ENCODE data around the gene ABHD8.

The ABHD8 gene

GRCh38 chr19:17255150-17255621, 48.0 kb downstream of the ABHD8 start:
- H3K9me3 ChIP-seq (ENCODE audit: insufficient read depth, low read depth, low read length) = no peaks in the 10 kb centered on the region
- no peak overlapping the region for H3K4me3 ChIP-seq (ENCODE audit: low read length)
- H3K27ac ChIP-seq (ENCODE audit: low read length) = no peak overlapping the region
- peaks cover 10% of the 10 kb centered on the region; the same call in 1 of the 2 replicates for H3K36me3 ChIP-seq (ENCODE audit: insufficient read depth, low read depth, low read length)
- no peaks in the 10 kb centered on the region for H3K4me1 ChIP-seq (ENCODE audit: insufficient read depth, low read length)
- H3K27me3 ChIP-seq (ENCODE audit: insufficient read depth, low read length) = no peaks in the 10 kb centered on the region
- H3K9ac ChIP-seq (ENCODE audit: low read depth, low read length) = no peak overlapping the region

GRCh38 chr19:17254636-17255035, 48.6 kb downstream of the ABHD8 start:
- Histone ChIP-seq H3K27ac (ENCODE audit: low read length) (no peak overlapping the region), H3K4me1 (ENCODE audit: insufficient read depth, low read length) (no peaks in the 10 kb centered on the region), H3K36me3 (ENCODE audit: insufficient read depth, low read depth, low read length) (peaks cover 10% of the 10 kb centered on the region; the same call in 1 of the 2 replicates), H3K9me3 (ENCODE audit: insufficient read depth, low read depth, low read length) (no peaks in the 10 kb centered on the region), H3K9ac (ENCODE audit: low read depth, low read length) (no peak overlapping the region), H3K27me3 (ENCODE audit: insufficient read depth, low read length) (no peaks in the 10 kb centered on the region), H3K4me3 (ENCODE audit: low read length) (no peak overlapping the region)

- no peak overlapping the region for H3K9ac ChIP-seq (ENCODE audit: low read depth, low read length)
- 0 out of 2 replicates have a peak, but pooled peaks cover 4% of the 10 kb centered on the region for H3K36me3 ChIP-seq (ENCODE audit: insufficient read depth, low read depth, low read length)
- H3K9me3 ChIP-seq (ENCODE audit: insufficient read depth, low read depth, low read length) = no peaks in the 10 kb centered on the region
- no peak overlapping the region for H3K27ac ChIP-seq (ENCODE audit: low read length)
- H3K27me3 ChIP-seq (ENCODE audit: insufficient read depth, low read length) = no peaks in the 10 kb centered on the region
- peaks cover 20% of the 10 kb centered on the region; the same call in 1 of the 2 replicates for H3K4me1 ChIP-seq (ENCODE audit: insufficient read depth, low read length)
- H3K4me3 ChIP-seq (ENCODE audit: low read length) = no peak overlapping the region
These were observed 53.2 kb downstream of the ABHD8 start for GRCh38 chr19:17249887-17250548.

- Histone ChIP-seq H3K4me3 (ENCODE audit: low read length) (peak overlapping the region; percentile 36; the same call in 1 of the 2 replicates), H3K9me3 (ENCODE audit: insufficient read depth, low read depth, low read length) (no peaks in the 10 kb centered on the region), H3K9ac (ENCODE audit: low read depth, low read length) (peak overlapping the region; percentile 64; the same call in 1 of the 2 replicates), H3K27me3 (ENCODE audit: insufficient read depth, low read length) (no peaks in the 10 kb centered on the region), H3K4me1 (ENCODE audit: insufficient read depth, low read length) (peaks cover 20% of the 10 kb centered on the region; the same call in 1 of the 2 replicates), H3K27ac (ENCODE audit: low read length) (peak overlapping the region; percentile 62), H3K36me3 (ENCODE audit: insufficient read depth, low read depth, low read length) (no peaks in the 10 kb centered on the region)
These were observed 55.0 kb downstream of the ABHD8 start for GRCh38 chr19:17248011-17248776.

- no peaks in the 10 kb centered on the region for H3K36me3 ChIP-seq (ENCODE audit: insufficient read depth, low read depth, low read length)
- H3K9ac ChIP-seq (ENCODE audit: low read depth, low read length) = peak overlapping the region; percentile 88; the same call in 1 of the 2 replicates
- no peaks in the 10 kb centered on the region for H3K27me3 ChIP-seq (ENCODE audit: insufficient read depth, low read length)
- H3K27ac ChIP-seq (ENCODE audit: low read length) = peak overlapping the region; percentile 92
- no peaks in the 10 kb centered on the region for H3K9me3 ChIP-seq (ENCODE audit: insufficient read depth, low read depth, low read length)
- peaks cover 23% of the 10 kb centered on the region; the same call in 1 of the 2 replicates for H3K4me1 ChIP-seq (ENCODE audit: insufficient read depth, low read length)
- peak overlapping the region; percentile 72; the same call in 1 of the 2 replicates for H3K4me3 ChIP-seq (ENCODE audit: low read length)
These were observed 56.4 kb downstream of the ABHD8 start for GRCh38 chr19:17246681-17247425.

- H3K9ac ChIP-seq (ENCODE audit: low read depth, low read length) = peak within 1 kb of the TSS; percentile 88
- H3K4me1 ChIP-seq (ENCODE audit: insufficient read depth, low read length) = peaks cover 23% of the 10 kb centered on the region; the same call in 1 of the 2 replicates
- H3K36me3 ChIP-seq (ENCODE audit: insufficient read depth, low read depth, low read length) = peaks cover 9% of the 10 kb centered on the region
- no peaks in the 10 kb centered on the region for H3K9me3 ChIP-seq (ENCODE audit: insufficient read depth, low read depth, low read length)
- H3K4me3 ChIP-seq (ENCODE audit: low read length) = peak within 1 kb of the TSS; percentile 91
- H3K27ac ChIP-seq (ENCODE audit: low read length) = peak within 1 kb of the TSS; percentile 92
- H3K27me3 ChIP-seq (ENCODE audit: insufficient read depth, low read length) = no peaks in the 10 kb centered on the region
These were observed 57.7 kb downstream of the ABHD8 start, which contains the start of gene NR2F6 for GRCh38 chr19:17245535-17245984. Gene NR2F6, minus strand, starts transcription at chr19:17245919. Its CDS starts 699 bp downstream, at chr19:17245220.

- H3K4me3 ChIP-seq (ENCODE audit: low read length) = peak overlapping the region; percentile 91
- no peak overlapping the region for H3K27ac ChIP-seq (ENCODE audit: low read length)
- H3K9ac ChIP-seq (ENCODE audit: low read depth, low read length) = peak overlapping the region; percentile 82; the same call in 1 of the 2 replicates
- no peaks in the 10 kb centered on the region for H3K9me3 ChIP-seq (ENCODE audit: insufficient read depth, low read depth, low read length)
- H3K36me3 ChIP-seq (ENCODE audit: insufficient read depth, low read depth, low read length) = peaks cover 16% of the 10 kb centered on the region
- H3K4me1 ChIP-seq (ENCODE audit: insufficient read depth, low read length) = peaks cover 23% of the 10 kb centered on the region; the same call in 1 of the 2 replicates
- no peaks in the 10 kb centered on the region for H3K27me3 ChIP-seq (ENCODE audit: insufficient read depth, low read length)
These were observed 58.3 kb downstream of the ABHD8 start for GRCh38 chr19:17244618-17245534.

GRCh38 chr19:17243830-17244617, 59.2 kb downstream of the ABHD8 start:
- peaks cover 23% of the 10 kb centered on the region; the same call in 1 of the 2 replicates for H3K4me1 ChIP-seq (ENCODE audit: insufficient read depth, low read length)
- H3K9ac ChIP-seq (ENCODE audit: low read depth, low read length) = peak overlapping the region; percentile 82
- H3K4me3 ChIP-seq (ENCODE audit: low read length) = peak overlapping the region; percentile 91
- H3K27me3 ChIP-seq (ENCODE audit: insufficient read depth, low read length) = no peaks in the 10 kb centered on the region
- no peaks in the 10 kb centered on the region for H3K9me3 ChIP-seq (ENCODE audit: insufficient read depth, low read depth, low read length)
- peak overlapping the region; percentile 43 for H3K27ac ChIP-seq (ENCODE audit: low read length)
- peaks cover 17% of the 10 kb centered on the region for H3K36me3 ChIP-seq (ENCODE audit: insufficient read depth, low read depth, low read length)

- H3K27me3 ChIP-seq (ENCODE audit: insufficient read depth, low read length) = no peaks in the 10 kb centered on the region
- H3K4me3 ChIP-seq (ENCODE audit: low read length) = peak overlapping the region; percentile 91
- H3K9me3 ChIP-seq (ENCODE audit: insufficient read depth, low read depth, low read length) = no peaks in the 10 kb centered on the region
- H3K4me1 ChIP-seq (ENCODE audit: insufficient read depth, low read length) = peaks cover 16% of the 10 kb centered on the region; the same call in 1 of the 2 replicates
- peak overlapping the region; percentile 82; the same call in 1 of the 2 replicates for H3K9ac ChIP-seq (ENCODE audit: low read depth, low read length)
- no peak overlapping the region for H3K27ac ChIP-seq (ENCODE audit: low read length)
- peaks cover 22% of the 10 kb centered on the region for H3K36me3 ChIP-seq (ENCODE audit: insufficient read depth, low read depth, low read length)
These were observed 59.9 kb downstream of the ABHD8 start for GRCh38 chr19:17243211-17243829.

Measured in iPS-20b (cell line).